Endothelial cell of umbilical vein (primary cell): Measurements from ENCODE around the gene PNMA8A.

ENCODE experiments used
- EZH2 ChIP-seq: IDR thresholded peaks from 2 replicates; pipeline ENCODE4 v1.6.1; 2012; ENCODE audit warnings: borderline replicate concordance, low read depth, mild to moderate bottlenecking, moderate library complexity, low read length, inconsistent platforms; ENCODE audit not compliant: severe bottlenecking
- FOS ChIP-seq: IDR thresholded peaks from 2 replicates; pipeline ENCODE4 v1.6.1; 2011; ENCODE audit warnings: mild to moderate bottlenecking, low read length, moderate library complexity, borderline replicate concordance; ENCODE audit not compliant: insufficient read depth
- JUN ChIP-seq: IDR thresholded peaks from 2 replicates; pipeline ENCODE4 v1.6.1; 2011; ENCODE audit warnings: borderline replicate concordance, low read depth; ENCODE audit not compliant: insufficient read length, insufficient read depth
- POLR2A ChIP-seq: IDR thresholded peaks from 2 replicates; pipeline ENCODE4 v1.6.1; 2012; ENCODE audit warnings: low read depth, mild to moderate bottlenecking, control low read depth, low read length
- POLR2AphosphoS5 ChIP-seq: IDR thresholded peaks from 2 replicates; pipeline ENCODE4 v1.6.1; 2012; ENCODE audit warnings: low read depth, mild to moderate bottlenecking, control low read depth, low read length, moderate library complexity; ENCODE audit not compliant: insufficient read depth
- TF ChIP-seq, protein P1 (sequence below), 2 donors: IDR thresholded peaks; 1 replicate in 1 of 2; 2 replicates in 1 of 2; pipeline ENCODE4 v1.5.1; 2011; ENCODE audit warnings: low read length in 2 of 2, mild to moderate bottlenecking in 2 of 2, moderate library complexity in 2 of 2, control low read depth in 1 of 2, inconsistent platforms in 1 of 2, low read depth in 1 of 2; ENCODE audit not compliant: insufficient read depth in 1 of 2; ENCODE audit errors: extremely low read depth in 1 of 2
- TF ChIP-seq, protein P2 (sequence below): IDR thresholded peaks from 2 replicates; pipeline ENCODE4 v1.6.1; 2011; ENCODE audit not compliant: insufficient read depth, insufficient read length

GRCh38 chr19:46456930-46457329, 14.4 kb downstream of the PNMA8A start:
- TF ChIP-seq POLR2A (no peak), POLR2AphosphoS5 (no peak), EZH2 (no peak), FOS (no peak), JUN (no peak)
- TF ChIP-seq, protein P1, sequence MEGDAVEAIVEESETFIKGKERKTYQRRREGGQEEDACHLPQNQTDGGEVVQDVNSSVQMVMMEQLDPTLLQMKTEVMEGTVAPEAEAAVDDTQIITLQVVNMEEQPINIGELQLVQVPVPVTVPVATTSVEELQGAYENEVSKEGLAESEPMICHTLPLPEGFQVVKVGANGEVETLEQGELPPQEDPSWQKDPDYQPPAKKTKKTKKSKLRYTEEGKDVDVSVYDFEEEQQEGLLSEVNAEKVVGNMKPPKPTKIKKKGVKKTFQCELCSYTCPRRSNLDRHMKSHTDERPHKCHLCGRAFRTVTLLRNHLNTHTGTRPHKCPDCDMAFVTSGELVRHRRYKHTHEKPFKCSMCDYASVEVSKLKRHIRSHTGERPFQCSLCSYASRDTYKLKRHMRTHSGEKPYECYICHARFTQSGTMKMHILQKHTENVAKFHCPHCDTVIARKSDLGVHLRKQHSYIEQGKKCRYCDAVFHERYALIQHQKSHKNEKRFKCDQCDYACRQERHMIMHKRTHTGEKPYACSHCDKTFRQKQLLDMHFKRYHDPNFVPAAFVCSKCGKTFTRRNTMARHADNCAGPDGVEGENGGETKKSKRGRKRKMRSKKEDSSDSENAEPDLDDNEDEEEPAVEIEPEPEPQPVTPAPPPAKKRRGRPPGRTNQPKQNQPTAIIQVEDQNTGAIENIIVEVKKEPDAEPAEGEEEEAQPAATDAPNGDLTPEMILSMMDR (IDR thresholded peaks at IDR 0.05; ENCODE audit: extremely low read depth in 1 of 2, insufficient read depth in 1 of 2, low read depth in 1 of 2, low read length in 2 of 2): no peak
- TF ChIP-seq, protein P2, sequence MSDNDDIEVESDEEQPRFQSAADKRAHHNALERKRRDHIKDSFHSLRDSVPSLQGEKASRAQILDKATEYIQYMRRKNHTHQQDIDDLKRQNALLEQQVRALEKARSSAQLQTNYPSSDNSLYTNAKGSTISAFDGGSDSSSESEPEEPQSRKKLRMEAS: no peak
